ENCODE measurements around the gene PDGFA.

The PDGFA gene

DNA sequence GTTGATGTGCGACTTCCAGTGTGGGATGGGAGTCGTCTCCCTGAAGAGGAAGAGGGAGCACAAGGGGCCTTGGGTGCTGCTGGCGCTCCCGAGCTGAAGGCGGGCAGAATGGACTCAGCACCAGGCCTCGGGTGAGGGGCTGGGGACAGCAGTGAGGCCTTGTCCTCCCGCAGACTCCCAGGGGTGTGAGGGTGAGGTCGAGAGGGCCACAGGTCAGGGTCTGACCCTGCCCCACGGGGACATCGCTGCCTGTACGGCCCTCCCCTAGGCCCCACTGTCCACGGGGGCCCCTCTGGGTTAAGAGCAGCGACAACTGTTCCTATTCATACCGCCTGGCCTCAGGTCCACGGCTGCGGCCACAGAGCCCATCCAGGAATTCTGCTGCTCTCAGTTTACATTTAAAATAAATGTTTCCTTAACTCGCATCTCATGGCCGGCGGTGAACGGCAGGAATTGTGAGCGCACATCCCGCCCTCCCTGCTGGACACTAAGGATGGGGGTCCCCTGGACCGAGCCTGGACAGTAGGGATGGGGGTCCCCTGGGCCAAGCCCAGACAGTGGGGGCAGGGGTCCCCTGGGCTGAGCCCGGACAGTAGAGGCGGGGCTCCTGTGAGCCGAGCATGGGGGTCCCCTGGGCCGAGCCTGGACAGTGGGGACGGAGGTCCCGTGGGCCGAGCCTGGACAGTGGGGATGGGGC, 61.7 kb downstream of the PDGFA start:
- no peak for DNase-seq

DNA sequence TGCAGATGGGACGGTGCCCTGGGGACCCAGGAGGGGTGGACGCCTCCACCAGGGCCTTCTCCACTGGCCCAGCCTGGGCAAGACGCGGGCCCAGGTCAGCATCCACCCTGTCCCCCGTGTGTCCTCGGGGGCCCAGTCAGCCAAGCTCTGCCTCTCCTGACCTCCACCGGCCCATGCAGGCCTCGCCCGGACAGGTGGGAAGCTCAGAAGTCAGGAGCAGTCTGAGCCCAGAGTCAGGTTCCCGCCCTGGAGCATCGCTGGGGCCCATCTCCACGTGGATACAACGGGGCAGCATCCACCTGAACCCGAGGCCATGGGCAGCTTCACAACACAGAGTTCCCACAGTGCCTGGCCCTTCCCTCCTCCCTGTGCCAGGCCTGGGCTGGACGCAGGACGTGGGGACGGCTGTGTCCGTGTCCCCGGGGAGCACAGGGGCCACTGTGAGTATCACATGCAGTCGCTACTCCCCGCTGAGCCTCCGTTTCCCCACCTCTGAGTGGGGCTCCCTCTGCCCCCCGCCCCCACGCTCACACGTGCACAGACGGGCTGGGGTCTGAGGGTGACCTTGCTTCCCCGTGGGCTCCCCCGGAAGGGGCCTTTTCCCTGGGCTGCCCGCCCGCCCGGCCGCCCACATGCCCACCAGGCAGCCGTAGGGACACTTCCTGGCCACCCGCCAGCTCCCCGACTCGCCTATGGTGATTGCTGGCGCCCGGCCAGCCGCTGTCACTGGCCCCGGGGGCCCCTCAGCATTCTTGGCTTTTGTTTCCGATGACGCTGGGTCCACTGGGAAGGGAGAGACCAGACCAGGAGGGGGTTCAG, 64.3 kb downstream of the PDGFA start:
- DNase-seq: no peak

- no peak for DNase-seq
Measured at GRCh38 chr7:454356-455109, 65.1 kb downstream of the PDGFA start.

- DNase-seq: no peak
Measured at GRCh38 chr7:453597-454306, 65.9 kb downstream of the PDGFA start.

DNA sequence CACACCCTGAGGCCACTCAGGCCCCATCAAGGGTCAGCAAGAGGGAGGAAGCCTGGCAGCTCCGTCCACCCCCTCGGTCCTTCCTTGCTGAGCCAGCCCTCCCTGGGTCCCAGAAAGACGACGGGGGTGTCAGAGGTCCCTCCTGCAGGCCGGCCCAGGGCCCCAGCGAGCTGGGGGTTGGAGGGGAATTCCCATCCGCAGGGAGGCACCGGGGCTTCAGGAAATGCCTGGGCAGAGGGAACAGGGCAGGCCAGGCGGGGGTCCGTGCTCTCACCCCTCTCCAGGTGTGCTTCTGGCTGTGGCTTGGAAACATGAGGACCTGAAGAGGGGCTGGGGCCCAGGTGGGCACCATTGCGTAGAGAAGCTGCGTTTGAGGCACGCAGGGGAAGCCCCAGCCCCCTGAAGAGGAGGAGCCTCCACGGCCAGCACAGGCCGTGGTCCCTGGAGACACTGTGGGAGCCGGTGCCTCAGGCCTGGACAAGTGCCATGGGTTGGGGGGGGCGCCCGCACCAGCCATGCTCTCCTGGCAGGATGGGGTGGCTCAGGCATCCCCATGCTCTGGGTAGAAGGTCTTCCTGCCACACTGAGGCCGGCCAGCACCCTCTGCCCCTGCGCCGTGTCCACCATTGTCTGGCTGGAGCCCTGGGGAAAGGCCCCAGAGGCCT, 66.7 kb downstream of the PDGFA start:
- DNase-seq: no peak

DNA sequence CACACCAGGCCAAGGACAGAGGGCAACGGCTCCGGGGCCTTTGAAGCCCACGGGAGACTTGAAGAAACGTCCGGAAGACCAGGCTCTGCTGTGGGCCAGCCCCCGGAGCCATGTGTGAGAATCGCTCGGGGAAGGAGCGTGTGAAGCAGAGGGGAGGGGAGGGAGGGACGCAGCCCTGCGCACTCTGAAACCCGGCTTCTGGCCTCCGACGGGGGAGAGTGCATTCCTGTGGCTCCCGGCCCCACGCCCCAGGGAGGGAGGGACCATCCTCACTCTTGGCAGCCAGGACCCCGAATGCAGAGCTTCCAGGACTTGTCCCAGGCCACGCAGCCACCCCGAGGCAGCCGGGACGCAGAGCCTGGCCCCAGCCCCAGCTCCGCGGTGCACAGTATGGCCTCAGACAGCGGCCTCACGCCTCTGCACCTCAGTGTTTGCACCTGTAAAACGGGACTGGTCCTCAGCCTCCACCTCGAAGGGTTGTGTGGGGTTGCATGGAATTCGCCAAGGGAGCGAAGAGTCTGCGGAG, 67.4 kb downstream of the PDGFA start:
- DNase-seq: no peak

DNA sequence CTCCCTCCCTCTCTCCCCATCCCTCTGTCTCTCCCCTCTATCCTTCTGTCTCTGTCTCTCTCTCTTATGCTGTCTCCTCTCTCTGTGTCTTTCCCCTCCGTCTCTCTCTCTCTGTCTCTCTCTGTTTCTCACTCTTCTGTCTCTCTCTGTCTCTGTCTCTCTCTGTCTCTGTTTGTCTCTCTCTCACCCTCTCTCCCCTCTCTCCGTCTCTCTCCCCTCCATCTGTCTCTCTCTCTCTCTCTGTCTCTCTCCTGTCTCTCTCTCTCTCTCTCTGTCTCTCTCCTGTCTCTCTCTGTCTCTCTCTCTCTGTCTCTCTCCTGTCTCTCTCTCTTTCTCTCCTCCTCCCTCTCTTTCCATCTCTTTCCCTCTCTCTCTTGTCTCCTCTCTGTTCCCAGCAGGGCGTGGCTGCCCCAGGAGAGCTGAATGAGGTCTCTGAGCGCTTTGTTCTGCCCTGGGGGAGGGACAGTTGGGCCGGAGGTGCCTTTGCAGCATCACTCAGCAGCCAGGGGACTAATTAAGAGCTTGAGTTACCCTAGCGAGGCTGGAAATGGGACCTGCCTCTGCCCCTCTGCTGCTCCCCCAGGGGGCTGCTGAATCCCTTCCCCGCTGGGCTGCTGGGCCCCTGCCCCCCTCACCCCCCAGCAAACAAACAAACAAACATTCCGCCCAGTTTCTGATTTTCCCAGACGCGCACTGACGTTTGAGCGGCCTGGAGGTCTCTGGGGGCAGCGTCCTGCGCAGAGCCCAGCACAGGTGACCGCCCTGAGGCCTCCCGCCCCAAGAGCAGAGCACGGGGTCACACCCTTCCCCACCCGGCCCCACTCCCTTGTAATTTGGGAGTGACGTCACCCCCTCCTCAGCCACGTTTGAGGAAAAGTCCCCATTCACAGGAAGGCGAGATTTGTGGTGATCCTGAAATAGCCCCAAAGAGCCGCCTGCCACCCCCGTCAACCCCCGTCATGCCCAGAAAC, 68.1 kb downstream of the PDGFA start:
- no peak for DNase-seq

- DNase-seq: no peak
Measured at GRCh38 chr7:450741-451140, 68.9 kb downstream of the PDGFA start.

- no peak for DNase-seq
Measured at GRCh38 chr7:450036-450435, 69.6 kb downstream of the PDGFA start.

DNA sequence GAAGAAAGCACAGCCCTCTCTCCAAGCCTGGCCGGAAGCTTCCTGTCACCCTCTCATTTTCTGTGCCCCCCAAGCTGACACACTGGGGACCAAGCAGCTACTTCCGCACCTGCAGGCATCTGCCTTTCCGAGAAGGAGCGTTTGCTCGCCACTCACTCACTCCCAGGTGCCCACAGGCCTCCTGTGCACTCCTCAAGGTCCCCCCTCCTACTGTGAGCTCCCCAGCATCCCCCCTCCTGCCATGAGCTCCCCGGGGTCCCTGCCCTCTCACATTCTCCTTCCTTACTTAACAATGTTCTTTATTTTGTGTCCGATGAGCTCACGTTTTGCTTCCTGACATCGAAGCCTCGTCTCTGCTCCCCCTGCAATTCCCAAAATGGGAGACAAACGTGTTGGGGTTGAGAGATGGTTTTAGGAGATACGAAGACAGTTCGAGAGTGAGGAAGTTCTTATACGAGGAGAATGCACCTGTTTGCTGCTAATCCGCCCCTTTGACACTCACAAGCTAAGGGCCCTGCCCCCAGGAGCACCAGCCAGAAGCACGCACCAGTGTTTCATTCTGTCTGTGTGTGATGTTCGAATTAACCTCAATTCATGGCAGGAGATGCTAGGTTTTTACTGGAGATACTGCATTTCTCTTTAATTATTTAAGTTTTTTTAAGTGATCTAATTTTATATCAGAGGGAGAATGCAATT, 70.2 kb downstream of the PDGFA start:
- no peak for DNase-seq

DNA sequence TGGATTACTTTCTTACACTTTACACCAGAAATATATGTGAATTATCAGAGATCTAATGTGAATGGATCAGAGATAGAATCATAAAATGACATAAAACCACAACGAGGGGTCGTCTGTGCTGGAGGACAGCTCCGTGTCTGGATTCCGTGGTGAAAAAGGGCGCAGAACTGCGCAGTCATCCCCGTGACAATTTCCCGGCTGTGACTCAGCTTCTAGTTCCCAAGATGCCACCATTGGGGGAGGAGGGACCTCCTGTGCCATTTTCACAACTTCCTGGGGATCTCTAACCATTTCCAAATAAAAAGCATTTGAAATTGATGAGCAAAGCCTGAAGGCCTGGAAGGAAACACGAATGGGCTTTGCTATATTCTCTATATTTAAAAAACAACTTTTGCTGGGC, 72.1 kb downstream of the PDGFA start:
- no peak for DNase-seq

Measured in suppressor macrophage treated with lipopolysaccharide for 4 hours (primary cell).